ENCODE data around the gene CEP78.
A peak's percentile ranks its signal among the peaks of the same experiment; 100 is the strongest.

The CEP78 gene

DNA sequence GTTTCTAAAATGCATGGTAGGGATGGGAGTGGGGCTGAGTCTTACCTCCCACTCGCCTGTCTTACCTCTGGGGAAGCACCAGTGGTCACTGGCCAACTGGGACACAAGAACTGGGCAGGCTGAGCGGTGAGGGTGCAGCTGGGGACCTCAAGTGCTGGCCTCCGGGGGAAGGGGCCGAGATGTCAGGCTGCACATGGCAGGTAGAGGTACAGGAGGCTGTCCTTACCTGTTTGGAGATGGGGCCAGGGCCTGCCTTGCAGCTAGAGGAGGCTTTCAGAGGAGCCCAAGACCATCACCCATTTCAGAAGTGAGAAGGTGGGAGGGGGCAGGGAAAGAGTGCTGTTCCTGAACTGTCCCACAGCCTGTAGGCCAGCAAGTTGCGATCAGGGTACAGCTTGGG lies 75.2 kb downstream of the CEP78 start:
- no peak for DNase-seq

DNA sequence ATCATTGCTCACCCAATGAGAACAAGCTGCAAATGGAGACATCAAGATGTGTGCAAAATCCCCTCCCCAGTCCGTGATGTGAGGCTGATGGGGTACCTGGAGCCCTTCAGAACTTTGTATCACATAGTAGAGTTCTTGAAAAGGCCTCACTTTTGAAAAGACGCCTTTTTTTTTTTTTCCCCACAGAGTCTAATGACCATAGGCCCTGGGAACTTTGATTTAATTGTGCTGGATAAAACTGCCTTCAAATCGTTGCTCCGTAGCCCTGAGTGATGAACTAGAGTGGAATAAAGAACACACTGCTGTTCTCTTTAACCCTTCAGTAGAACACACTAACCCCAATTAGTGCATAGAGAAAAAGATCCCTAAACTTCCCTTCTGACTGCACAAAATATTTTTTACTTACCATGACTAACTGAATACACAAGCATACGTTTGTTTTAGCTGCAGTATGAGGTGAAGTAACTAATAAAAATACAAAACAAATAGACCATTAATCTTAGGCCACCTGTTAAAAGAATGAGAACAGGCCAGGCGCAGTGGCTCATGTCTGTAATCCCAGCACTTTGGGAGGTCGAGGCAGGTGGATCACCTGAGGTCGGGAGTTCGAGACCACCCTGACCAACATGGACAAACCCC lies 76.1 kb downstream of the CEP78 start:
- DNase-seq = no peak

DNA sequence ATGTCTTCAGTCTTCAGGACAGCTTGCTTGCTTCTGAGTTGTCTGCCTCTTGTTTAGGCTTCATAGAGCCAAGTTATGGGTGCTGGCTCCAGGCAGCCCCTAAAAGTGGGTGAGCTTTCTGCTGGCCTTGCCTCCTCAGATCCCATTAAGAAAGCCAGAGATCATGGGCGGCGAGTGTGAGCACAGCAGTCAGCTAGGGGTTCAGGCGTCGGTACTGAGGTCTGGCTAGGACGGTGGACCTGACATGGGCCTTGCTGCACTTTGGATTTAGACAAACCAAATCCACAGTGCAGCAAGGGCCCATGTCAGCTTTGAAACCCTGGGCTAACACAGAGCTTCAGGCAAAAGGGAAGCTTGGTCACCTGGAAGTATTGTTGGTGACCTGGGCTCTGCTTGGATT lies 78.7 kb downstream of the CEP78 start:
- no peak for DNase-seq

DNA sequence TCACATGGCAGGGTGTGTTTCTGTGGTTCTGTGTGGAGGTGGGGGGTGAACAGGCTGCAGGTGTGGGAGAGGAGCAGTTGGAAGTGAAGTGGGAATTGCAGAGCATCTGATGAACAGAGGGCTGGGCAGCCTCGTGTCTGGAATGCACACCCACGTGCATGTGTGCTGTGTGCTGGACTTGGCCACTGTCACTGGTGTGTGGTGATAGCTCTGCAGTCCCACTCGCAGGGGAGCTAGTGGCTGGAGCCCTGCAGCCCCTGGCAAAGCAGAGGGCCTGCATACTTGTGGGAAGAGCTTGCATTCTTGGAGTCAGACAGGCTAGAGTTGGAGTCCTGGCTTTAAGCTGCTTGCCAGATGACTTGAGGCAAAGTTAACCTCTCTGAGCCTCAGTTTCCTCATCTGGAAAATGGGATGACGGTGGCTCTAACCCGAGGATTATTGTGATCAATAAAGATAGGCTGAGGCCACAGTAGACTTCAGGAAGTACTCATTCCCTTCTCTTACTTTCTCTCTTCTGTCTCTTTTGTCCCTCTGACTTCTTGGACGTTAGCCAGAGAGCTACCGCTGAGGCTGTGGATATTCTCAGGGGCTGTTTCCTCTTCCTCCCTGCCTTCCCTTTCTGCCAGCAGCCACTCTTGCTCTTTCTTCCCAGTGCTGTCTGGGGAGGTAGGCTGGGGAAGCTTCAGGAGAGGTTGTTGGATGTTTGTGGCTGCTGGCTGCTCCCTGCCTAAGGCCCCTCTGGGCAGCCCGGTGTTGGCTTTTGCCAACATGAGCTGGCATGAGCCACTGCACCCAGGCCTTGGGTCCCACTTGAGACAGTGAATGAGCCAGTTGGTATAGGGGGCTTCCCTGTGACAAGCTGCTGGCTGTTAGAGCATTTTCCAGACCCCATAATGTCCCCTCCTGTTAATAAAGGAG lies 79.3 kb downstream of the CEP78 start:
- DNase-seq = peak; percentile 32

DNA sequence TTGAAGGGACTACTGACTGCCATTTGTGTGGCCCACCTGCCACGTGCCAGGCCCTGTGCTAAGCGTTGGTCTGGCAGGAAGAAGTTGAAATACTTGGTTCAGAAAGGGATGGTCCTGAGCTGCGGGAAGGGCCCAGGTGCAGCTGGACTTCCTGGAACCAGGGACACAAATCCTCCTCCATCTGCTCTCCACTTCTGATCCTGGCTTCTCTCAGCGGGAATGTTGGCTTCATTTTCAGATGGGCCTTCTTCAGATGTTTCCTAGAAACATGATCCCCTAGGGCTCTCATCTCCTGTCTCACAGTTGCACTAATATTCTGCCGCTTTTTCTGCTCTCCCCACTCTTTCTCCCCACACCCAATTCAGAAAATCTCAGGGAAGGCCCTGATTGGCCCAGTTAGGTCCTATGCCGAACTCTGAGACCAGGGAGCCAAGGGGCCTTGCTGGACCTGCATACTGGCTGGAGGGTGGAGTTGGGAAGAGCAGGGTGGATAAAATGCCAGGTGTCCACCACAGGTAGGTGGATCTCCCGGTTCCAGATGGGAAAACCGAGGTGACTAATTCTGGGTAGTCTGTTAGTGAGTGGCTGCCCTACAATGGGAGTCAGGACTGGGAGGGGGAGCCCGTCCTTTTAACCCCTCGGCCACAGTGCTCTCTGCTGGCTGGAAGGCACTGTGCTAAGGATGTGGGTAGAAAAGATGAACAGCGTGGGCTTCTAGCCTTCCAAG lies 80.5 kb downstream of the CEP78 start:
- DNase-seq = no peak

DNA sequence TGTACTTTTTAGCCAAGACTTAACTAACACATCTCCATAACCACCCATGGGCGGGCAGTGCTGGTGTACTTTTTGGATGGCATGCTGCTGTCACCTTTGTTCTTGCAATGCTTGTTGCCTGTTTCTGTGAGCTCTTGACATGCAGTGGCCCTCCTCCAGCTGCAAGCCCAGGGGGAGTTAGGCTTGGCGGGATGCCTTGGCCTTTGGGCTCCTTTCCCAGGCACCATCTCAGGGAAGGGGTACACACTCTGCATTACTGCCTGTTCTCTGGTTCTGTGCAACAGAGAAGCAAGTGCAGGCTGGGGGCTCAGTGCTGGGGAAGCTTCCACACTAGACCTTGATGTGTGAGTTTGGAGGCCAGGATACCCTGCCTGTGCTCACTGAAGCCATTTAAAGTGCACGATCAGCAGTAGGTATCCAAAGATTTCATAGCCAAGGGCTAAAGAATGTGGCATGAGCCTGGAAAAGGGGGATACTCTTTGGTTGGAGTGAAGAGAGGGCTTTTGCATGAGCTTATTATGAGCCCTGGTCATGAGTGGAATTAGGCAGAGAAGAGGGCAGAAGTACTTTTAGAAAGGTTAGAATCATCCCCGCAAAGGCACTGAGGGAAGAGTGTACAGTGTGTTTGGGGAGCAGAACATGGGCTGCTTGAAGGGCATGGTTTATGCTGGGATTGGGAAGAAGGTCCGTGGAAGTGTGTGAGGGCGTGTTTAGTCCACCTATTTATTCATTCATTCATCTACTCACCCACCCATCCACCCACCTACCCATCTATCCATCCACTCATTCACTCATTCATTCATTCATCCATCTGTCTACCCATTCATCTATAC lies 83.5 kb downstream of the CEP78 start:
- DNase-seq = no peak

DNA sequence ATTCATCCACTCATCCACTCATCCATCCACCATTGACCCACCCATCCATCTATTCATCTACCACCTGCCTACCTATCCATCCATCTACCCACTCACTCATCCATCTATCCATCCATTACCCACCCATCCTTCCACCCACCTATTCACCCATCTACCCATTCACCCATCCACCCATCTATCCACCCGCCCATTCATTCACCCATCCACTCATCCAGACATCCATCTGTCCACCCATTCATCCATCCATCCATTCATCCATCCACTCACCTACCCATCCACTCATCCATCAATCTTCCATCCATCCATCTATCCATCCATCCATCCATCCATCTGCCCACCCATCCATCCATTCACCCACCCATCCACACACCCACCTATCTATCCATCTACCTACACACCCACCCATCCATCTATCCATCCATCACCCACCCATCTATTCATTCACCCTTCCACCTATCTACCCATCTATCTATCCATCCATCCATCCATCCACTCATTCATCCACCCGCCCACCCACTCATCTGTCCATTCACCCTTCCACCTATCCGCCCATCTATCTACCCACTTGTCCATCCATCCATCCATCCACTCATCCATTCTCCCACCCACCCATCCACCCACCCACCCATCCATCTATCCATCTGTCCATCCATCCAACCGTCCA lies 84.3 kb downstream of the CEP78 start:
- no peak for DNase-seq

DNA sequence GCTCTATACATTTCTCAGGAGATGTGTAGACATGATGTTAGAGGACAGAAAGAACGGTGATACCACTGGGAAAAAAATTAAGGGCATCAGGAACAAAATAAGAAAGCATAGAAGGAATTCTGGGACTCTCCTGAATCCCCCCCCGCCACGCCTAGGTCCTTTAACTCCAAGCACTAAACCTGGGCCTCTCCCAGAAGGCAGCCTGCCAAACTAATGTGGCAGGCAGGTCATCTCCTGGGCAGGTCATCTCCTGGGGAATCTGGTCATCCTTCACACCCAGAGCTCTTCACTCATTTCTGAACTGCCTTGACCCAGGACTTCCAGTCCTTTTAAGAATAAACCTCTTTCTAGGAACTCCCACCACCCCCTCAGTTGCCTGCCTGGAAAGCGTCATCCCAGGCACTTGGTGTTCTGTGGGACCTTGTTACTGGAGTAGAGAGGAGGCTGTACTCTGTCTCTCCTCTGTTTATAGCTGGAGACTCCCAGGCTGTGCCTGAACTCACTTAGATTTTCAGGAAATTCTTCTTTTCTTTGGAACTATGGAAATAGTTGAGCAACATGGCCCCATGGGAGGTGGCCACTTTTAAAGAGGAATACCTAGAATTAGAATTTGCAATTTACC lies 85.1 kb downstream of the CEP78 start:
- DNase-seq = no peak

DNA sequence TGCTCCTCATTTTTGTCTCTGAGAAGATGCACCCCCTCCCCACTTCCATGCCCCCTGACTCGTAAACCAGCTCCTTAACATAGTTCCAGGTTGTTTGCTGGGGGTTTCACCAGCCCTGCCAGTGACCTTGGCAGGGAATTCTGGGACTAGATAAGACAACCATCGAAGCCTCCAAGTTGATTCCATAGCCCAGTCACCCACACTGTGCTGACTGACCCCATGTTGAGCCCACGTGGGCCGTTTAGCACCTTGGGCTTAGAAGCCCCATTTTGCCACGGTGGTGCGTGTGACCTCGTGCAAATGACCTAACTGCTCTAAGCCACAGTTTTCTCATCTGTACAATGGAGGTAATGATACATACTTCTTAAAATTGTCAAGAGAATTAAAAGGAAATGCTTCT lies 85.6 kb downstream of the CEP78 start:
- DNase-seq = no peak

DNA sequence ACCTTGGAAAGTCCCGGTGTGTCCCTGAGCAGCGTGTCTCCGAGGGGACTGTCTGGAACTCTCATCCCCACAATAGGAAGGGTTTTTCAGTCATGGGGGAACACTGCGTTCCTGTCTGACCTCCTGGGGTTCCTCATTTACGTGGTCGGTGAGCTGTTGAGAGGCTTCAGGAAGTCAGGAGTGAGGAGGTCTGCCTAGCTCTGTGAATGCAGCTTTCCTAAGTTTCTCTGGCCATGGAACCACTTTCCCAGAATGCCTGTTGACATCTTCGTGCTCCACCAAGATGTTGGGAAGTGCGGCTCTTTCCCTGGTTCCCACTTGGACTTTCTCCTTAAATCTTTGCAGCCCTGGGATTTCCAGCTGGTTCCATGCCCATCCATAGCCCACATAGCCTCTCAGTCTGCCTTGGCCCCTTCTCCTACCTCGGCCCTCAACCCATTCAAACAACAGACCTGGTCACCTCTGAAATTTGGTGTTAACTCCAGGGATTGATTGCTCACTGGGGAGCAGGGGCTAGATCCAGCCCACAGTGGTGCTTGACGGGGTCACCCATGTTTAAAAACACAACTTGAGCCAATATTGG lies 88.3 kb downstream of the CEP78 start:
- DNase-seq = no peak

DNA sequence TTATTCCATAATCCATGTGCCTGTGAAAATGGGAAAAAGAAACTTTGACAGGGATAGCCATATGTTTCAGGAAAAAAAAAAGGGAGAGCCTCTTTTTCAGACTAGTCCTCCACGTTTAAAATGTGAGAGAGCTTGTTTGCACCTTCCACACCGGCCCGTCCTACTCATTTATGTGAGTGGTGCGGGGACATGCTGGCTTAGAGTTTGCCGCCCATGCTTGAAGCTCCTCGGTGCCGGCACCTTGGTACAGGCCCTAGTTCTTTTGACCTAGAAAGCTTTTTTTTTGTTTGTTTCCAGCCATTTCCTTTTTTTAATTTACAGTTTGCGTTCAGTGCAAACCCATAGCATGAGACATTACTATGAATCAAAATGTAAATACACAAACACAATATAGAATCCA lies 88.8 kb downstream of the CEP78 start:
- no peak for DNase-seq

DNA sequence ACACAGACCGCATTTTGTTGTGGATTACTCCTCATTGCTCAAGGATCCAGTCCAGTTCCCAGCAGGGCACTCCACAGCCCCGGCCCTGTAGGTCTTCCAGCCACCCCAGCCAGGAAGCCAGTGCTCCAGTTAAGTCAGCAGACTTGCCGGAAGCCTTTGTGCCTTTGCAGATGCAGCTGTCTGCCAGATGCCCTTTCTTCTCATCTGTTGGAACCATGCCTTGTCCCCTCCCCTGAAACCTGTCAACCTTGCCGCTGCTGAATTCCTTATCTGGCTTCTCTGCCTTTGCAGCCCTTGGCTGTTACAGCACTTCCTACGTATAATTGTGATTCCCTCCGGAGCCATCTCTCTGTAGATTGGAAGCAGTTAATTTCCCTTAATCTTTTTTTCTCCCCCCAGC lies 89.5 kb downstream of the CEP78 start:
- DNase-seq = peak; percentile 57

DNA sequence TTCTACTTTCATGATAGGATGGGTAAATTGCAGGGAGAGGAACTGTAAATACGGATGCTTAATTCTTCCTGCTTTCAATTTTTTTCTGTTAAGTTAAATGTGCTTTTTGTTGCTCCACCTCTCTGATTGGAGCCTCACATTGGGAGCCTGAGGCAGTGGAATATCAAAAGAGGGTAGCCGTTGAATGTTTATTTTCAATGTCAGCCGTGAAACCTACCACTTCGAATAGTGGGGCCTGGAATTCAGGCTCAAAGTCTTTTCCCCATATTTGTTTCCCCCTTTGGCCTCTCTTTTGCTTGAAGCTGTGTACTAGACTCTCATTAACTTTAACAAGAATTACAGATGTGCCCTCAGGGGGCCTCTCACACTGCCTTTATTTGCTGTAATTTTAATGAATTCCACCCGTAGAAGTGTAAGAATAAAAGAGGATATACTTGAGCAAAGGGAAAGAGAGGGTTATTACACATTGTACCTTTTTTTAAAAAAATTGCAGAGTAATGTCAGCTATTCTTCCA lies 90.0 kb downstream of the CEP78 start:
- no peak for DNase-seq

DNA sequence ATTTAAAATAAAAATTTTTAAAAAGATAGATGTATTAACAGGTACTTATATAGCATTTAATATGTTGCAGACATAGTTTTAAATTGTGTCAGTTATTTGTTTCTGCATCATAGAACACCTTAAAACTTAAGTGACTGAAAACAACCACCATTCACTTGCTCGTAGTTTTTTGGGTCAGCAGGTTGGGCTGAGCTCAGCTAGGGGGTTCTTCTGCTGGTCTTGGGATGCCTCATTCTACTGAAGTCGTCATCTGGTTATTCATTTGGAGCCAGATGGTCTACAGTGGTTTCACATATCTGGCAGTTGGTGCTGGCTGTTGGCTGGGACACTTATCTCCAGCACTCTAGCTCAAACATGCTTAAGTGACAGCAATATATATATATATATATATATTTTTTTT lies 90.7 kb downstream of the CEP78 start:
- DNase-seq = no peak

All from fibroblast of skin of right quadriceps (primary cell).